Fibroblast of lung (primary cell): ENCODE data around the gene MGAT3.

Experiments
- CTCF ChIP-seq, 2 donors: IDR thresholded peaks in 1 of 2; conservative IDR thresholded peaks in 1 of 2; 1 replicate in 1 of 2; 2 replicates in 1 of 2; pipeline ENCODE4 v1.5.1; 2011 to 2012; ENCODE audit warnings: low read length in 2 of 2, control low read depth in 1 of 2, inconsistent platforms in 1 of 2, low read depth in 1 of 2, mild to moderate bottlenecking in 1 of 2
- EZH2 ChIP-seq: IDR thresholded peaks from 2 replicates; pipeline ENCODE4 v1.5.1; 2012; ENCODE audit warnings: low read length, control low read depth, mild to moderate bottlenecking; ENCODE audit errors: missing control alignments

GRCh38 chr22:39471381-39472141 is 14.7 kb downstream of the MGAT3 start:
- TF ChIP-seq CTCF (conservative IDR thresholded peaks at IDR 0.05 in 1 of 2, IDR thresholded peaks at IDR 0.05 in 1 of 2; ENCODE audit: low read depth in 1 of 2, low read length in 2 of 2), result no peak
- no peak for TF ChIP-seq EZH2
